ENCODE data around the gene AFM.
A peak's percentile ranks its signal among the peaks of the same experiment; 100 is the strongest.

Gene AFM

GRCh38 chr4:73481358-73481757 is at the start of gene AFM:
AFM (plus strand) TSS chr4:73481745; CDS start chr4:73481776, 31 bp downstream.
- DNase-seq (ENCODE audit: low spot score), result no peak

GRCh38 chr4:73431813-73432168 is 49.8 kb upstream of the AFM start:
- DNase-seq (ENCODE audit: low spot score), result no peak

GRCh38 chr4:73432169-73433000 is 49.2 kb upstream of the AFM start:
- no peak for DNase-seq (ENCODE audit: low spot score)

- no peak for DNase-seq (ENCODE audit: low spot score)
These were observed 48.4 kb upstream of the AFM start for GRCh38 chr4:73433140-73433539.

- no peak for DNase-seq (ENCODE audit: low spot score)
These were observed 47.2 kb upstream of the AFM start for GRCh38 chr4:73434311-73434710.

GRCh38 chr4:73435984-73436383 is 45.6 kb upstream of the AFM start, which contains the start of gene AFP:
AFP (plus strand) TSS chr4:73436221; CDS start chr4:73436263, 42 bp downstream.
- no peak for DNase-seq (ENCODE audit: low spot score)

- no peak for DNase-seq (ENCODE audit: low spot score)
These were observed 44.6 kb upstream of the AFM start for GRCh38 chr4:73436674-73437557.

GRCh38 chr4:73437558-73437956 is 44.0 kb upstream of the AFM start:
- no peak for DNase-seq (ENCODE audit: low spot score)

GRCh38 chr4:73438048-73438447 is 43.5 kb upstream of the AFM start:
- no peak for DNase-seq (ENCODE audit: low spot score)

- no peak for DNase-seq (ENCODE audit: low spot score)
These were observed 42.8 kb upstream of the AFM start for GRCh38 chr4:73438582-73439215.

- DNase-seq (ENCODE audit: low spot score), result no peak
These were observed 42.1 kb upstream of the AFM start for GRCh38 chr4:73439445-73439844.

GRCh38 chr4:73439991-73440390 is 41.6 kb upstream of the AFM start:
- no peak for DNase-seq (ENCODE audit: low spot score)

GRCh38 chr4:73440653-73441052 is 40.9 kb upstream of the AFM start:
- no peak for DNase-seq (ENCODE audit: low spot score)

- no peak for DNase-seq (ENCODE audit: low spot score)
These were observed 39.3 kb upstream of the AFM start for GRCh38 chr4:73442275-73442674.

- no peak for DNase-seq (ENCODE audit: low spot score)
These were observed 38.3 kb upstream of the AFM start for GRCh38 chr4:73443224-73443623.

GRCh38 chr4:73445383-73446335 is 35.9 kb upstream of the AFM start:
- DNase-seq (ENCODE audit: low spot score), result no peak

GRCh38 chr4:73446336-73446938 is 35.1 kb upstream of the AFM start:
- peak; percentile 22 for DNase-seq (ENCODE audit: low spot score)

- DNase-seq (ENCODE audit: low spot score), result no peak
These were observed 33.9 kb upstream of the AFM start for GRCh38 chr4:73447671-73448070.

- no peak for DNase-seq (ENCODE audit: low spot score)
These were observed 32.9 kb upstream of the AFM start for GRCh38 chr4:73448448-73449203.

- DNase-seq (ENCODE audit: low spot score), result no peak
These were observed 31.0 kb upstream of the AFM start for GRCh38 chr4:73450398-73451004.
